Neural progenitor cell (in vitro differentiated cells): ENCODE results near the gene KIAA1191. TPM values are rescaled to one million over a fixed set of nuclear protein-coding genes. Genes with fewer than 3 reads are reported as not detected.
A peak's percentile ranks its signal among the peaks of the same experiment; 100 is the strongest.

ENCODE experiments used
- DNase-seq: peaks from one replicate; pipeline ENCODE4 v3.0.0-alpha.2; 2016; ENCODE audit warnings: low spot score
- H2AFZ ChIP-seq: fragments of 200-600 bp; sonication (generic); replicated peaks from 2 replicates; pipeline ENCODE4 v1.6.1; 2016; ENCODE audit warnings: antibody characterized with exemption
- H3F3A ChIP-seq: fragments of 200-600 bp; sonication (generic); 2 replicates; pipeline ENCODE4 v1.6.1; 2016; ENCODE audit warnings: antibody characterized with exemption, low read depth
- H3K27ac ChIP-seq: fragments of 200-600 bp; sonication (generic); 2 replicates; pipeline ENCODE4 v1.5.1; 2016; ENCODE audit warnings: mild to moderate bottlenecking
- H3K27me3 ChIP-seq: fragments of 200-600 bp; sonication (generic); 2 replicates; pipeline ENCODE4 v1.6.1; 2016; ENCODE audit warnings: mild to moderate bottlenecking, moderate library complexity
- H3K36me3 ChIP-seq: fragments of 200-600 bp; sonication (generic); 2 replicates; pipeline ENCODE4 v1.5.1; 2016
- H3K4me1 ChIP-seq: fragments of 200-600 bp; sonication (generic); 2 replicates; pipeline ENCODE4 v1.6.1; 2016; ENCODE audit warnings: mixed run types
- H3K4me2 ChIP-seq: fragments of 200-600 bp; sonication (generic); 2 replicates; pipeline ENCODE4 v1.6.1; 2016
- H3K4me3 ChIP-seq: fragments of 200-600 bp; sonication (generic); 2 replicates; pipeline ENCODE4 v1.5.1; 2016
- H3K79me2 ChIP-seq: fragments of 200-600 bp; sonication (generic); 2 replicates; pipeline ENCODE4 v1.6.1; 2016; ENCODE audit warnings: low read depth
- H3K9ac ChIP-seq: fragments of 200-600 bp; sonication (generic); 2 replicates; pipeline ENCODE4 v1.6.1; 2016
- H3K9me3 ChIP-seq: fragments of 200-600 bp; sonication (generic); 2 replicates; pipeline ENCODE4 v1.5.1; 2016; ENCODE audit warnings: low read depth
- H4K20me1 ChIP-seq: fragments of 200-600 bp; sonication (generic); 2 replicates; pipeline ENCODE4 v1.6.1; 2016; ENCODE audit warnings: low read depth
- H3K27ac Mint-ChIP-seq: 3 replicates; pipeline ENCODE4 v1.8.0; 2021; ENCODE audit warnings: mixed read lengths
- H3K27me3 Mint-ChIP-seq: 2 replicates; pipeline ENCODE4 v1.8.0; 2022; ENCODE audit warnings: low read depth, mild to moderate bottlenecking, inconsistent platforms, moderate library complexity, mixed read lengths; ENCODE audit not compliant: insufficient read depth
- H3K36me3 Mint-ChIP-seq: 3 replicates; pipeline ENCODE4 v1.8.0; 2021; ENCODE audit warnings: mixed read lengths
- H3K4me1 Mint-ChIP-seq: 3 replicates; pipeline ENCODE4 v1.8.0; 2021; ENCODE audit warnings: mixed read lengths
- H3K4me3 Mint-ChIP-seq: 3 replicates; pipeline ENCODE4 v1.8.0; 2021; ENCODE audit warnings: mild to moderate bottlenecking, moderate library complexity, mixed read lengths
- H3K9me3 Mint-ChIP-seq: 3 replicates; pipeline ENCODE4 v1.8.0; 2020; ENCODE audit warnings: mixed read lengths
- CTCF ChIP-seq: fragments of 200-600 bp; sonication (generic); IDR thresholded peaks from 2 replicates; pipeline ENCODE4 v1.5.1; 2017; ENCODE audit warnings: antibody characterized with exemption, mild to moderate bottlenecking
- EZH2 ChIP-seq: fragments of 200-600 bp; sonication (generic); IDR thresholded peaks from 2 replicates; pipeline ENCODE4 v1.6.1; 2017; ENCODE audit warnings: antibody characterized with exemption, mild to moderate bottlenecking, moderate library complexity
- EZH2phosphoT487 ChIP-seq: fragments of 200-600 bp; sonication (generic); IDR thresholded peaks from 2 replicates; pipeline ENCODE4 v1.6.1; 2017; ENCODE audit warnings: antibody characterized with exemption
- total RNA-seq: library from RNA; depleted of rRNA; stranded (reverse); fragments of >200 nt; gene quantifications from 2 replicates; pipeline ENCODE4 v1.2.3, GENCODE V29; 2015; ENCODE audit warnings: low replicate concordance

The KIAA1191 gene
- total RNA-seq, 1 donor from 2014 or later = 116 TPM

- no peaks in the 10 kb centered on the region for H3K4me1 Mint-ChIP-seq
- Histone ChIP-seq H3K4me1 (no peaks in the 10 kb centered on the region), H3K4me3 (no peak overlapping the region), H3K9me3 (no peaks in the 10 kb centered on the region), H3K9ac (no peak overlapping the region), H3K36me3 (no peaks in the 10 kb centered on the region), H3K27ac (no peak overlapping the region), H3K27me3 (no peaks in the 10 kb centered on the region), H4K20me1 (no peaks in the 10 kb centered on the region), H3K4me2 (no peak overlapping the region), H2AFZ (no peak overlapping the region), H3F3A (no peaks in the 10 kb centered on the region), H3K79me2 (no peaks in the 10 kb centered on the region)
- H3K36me3 Mint-ChIP-seq = peaks cover 40% of the 10 kb centered on the region
- TF ChIP-seq EZH2 (no peak), CTCF (no peak), EZH2phosphoT487 (no peak)
- H3K27ac Mint-ChIP-seq = no peak overlapping the region
- no peak for DNase-seq
- no peak overlapping the region for H3K4me3 Mint-ChIP-seq
- H3K9me3 Mint-ChIP-seq = no peaks in the 10 kb centered on the region
- no peaks in the 10 kb centered on the region for H3K27me3 Mint-ChIP-seq
Measured at GRCh38 chr5:176337913-176338312, 23.7 kb downstream of the KIAA1191 start.

DNA sequence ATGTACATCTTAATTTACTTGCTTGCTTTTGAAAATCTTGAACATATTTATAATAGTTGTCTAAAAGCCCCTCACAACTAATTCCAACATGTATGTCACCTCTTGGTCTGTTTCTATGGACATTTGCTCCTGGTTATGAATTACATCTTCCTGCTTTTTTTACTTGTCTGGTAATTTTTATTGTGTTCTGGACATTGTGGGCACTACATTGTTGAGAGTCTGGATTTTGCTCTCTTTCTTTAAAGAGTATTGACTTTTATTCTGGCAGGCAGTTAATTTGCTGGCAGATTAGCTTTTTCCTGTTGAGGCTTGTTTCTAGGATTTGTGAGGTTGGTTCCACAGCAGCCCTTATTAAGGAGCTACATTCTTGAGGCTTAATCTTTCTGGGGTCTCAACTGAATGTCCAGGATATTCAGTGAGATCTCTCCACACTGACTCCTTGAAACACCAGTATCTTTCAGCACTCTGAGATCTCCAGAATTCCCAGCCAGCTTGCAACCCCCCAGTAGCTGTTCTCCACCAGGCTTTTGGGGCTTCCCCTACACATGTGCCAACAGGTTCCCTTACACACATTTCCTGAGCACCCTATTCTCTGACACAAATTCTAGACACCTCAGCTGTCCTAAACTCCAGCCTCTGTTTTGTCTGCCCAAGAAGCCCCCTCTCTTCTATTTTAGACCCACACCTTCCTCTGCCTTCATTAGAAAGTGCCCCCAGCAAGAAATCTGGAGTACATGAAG, 27.4 kb downstream of the KIAA1191 start:
- no peak for DNase-seq
- no peak overlapping the region for H3K4me2 ChIP-seq
- H3K27me3 Mint-ChIP-seq = peaks cover 2% of the 10 kb centered on the region

DNA sequence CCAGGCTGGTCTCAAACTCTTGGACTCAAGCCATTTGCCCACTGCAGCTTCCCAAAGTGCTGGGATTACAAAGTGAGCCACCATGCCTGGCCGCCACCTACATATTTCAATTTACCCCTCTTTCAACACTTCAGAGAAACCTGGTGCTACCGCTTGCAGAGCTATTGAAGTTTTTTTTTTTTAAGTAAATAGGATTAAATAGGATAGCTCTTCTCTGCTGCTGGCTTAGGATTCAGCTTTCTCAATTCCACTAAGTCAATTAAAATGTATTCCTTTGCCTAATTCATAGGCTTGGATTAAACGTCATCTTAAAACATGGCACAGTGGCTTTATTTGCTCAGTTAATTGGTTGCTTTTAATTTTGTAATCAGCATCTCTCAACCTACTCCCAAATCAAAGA, 41.0 kb downstream of the KIAA1191 start:
- Mint-ChIP-seq H3K4me3 (no peak overlapping the region), H3K4me1 (no peaks in the 10 kb centered on the region), H3K27ac (no peak overlapping the region), H3K27me3 (no peaks in the 10 kb centered on the region), H3K9me3 (no peaks in the 10 kb centered on the region), H3K36me3 (peaks cover 31% of the 10 kb centered on the region)
- Histone ChIP-seq H3K36me3 (no peaks in the 10 kb centered on the region), H3K4me3 (no peak overlapping the region), H2AFZ (no peak overlapping the region), H3K79me2 (no peaks in the 10 kb centered on the region), H3K27me3 (no peaks in the 10 kb centered on the region), H4K20me1 (peaks cover 11% of the 10 kb centered on the region), H3K9ac (no peak overlapping the region), H3K4me1 (no peaks in the 10 kb centered on the region), H3K4me2 (no peak overlapping the region), H3K9me3 (no peaks in the 10 kb centered on the region), H3K27ac (no peak overlapping the region), H3F3A (no peaks in the 10 kb centered on the region)
- TF ChIP-seq CTCF = no peak
- TF ChIP-seq EZH2phosphoT487 = peak; percentile 63
- DNase-seq = peak; percentile 11

More for the DNA sequence above, 27.4 kb downstream of the KIAA1191 start:
- Histone ChIP-seq H2AFZ (no peak overlapping the region), H3K27me3 (no peaks in the 10 kb centered on the region), H3K9me3 (no peaks in the 10 kb centered on the region), H3F3A (no peaks in the 10 kb centered on the region), H3K4me1 (no peaks in the 10 kb centered on the region), H3K36me3 (no peaks in the 10 kb centered on the region), H3K9ac (no peak overlapping the region), H4K20me1 (no peaks in the 10 kb centered on the region), H3K79me2 (no peaks in the 10 kb centered on the region), H3K27ac (no peak overlapping the region), H3K4me3 (no peak overlapping the region)
- TF ChIP-seq CTCF (no peak), EZH2 (no peak), EZH2phosphoT487 (no peak)
- no peaks in the 10 kb centered on the region for H3K4me1 Mint-ChIP-seq
- H3K4me3 Mint-ChIP-seq = no peak overlapping the region
- no peaks in the 10 kb centered on the region for H3K9me3 Mint-ChIP-seq
- peaks cover 34% of the 10 kb centered on the region for H3K36me3 Mint-ChIP-seq
- H3K27ac Mint-ChIP-seq = no peak overlapping the region
